ENCODE results near the gene PROK1. TPM values are rescaled to one million over a fixed set of nuclear protein-coding genes. Genes with fewer than 3 reads are reported as not detected.

Gene PROK1
- total and polyA plus RNA-seq, 8 donors: 1.5 TPM; not detected in 7

GRCh38 chr1:110484801-110485200 lies 33.9 kb downstream of the PROK1 start:
- WGBS, 5 donors: 85 to 94% (median 92%) methylated on average over 8 to 12 of the region's 12 CpGs
- intact Hi-C loops (cut with DNase I; ENCODE audit: low total_unique reads): no loop called here
- no peak for TF ChIP-seq POLR2AphosphoS5 (IDR thresholded peaks at IDR 0.05)
- no peak for TF ChIP-seq CTCF (IDR thresholded peaks at IDR 0.05)
- TF ChIP-seq EP300 (IDR thresholded peaks at IDR 0.05): no peak
- TF ChIP-seq POLR2A (IDR thresholded peaks at IDR 0.05): no peak
- Histone ChIP-seq H3K4me3 (no peak overlapping the region), H3K27ac (no peak overlapping the region), H3K9me3 (no peaks in the 10 kb centered on the region), H3K36me3 (no peaks in the 10 kb centered on the region), H3K4me1 (peaks cover 0 to 54% (median 13%) of the 10 kb centered on the region in 4 donors), H3K27me3 (peaks cover 0 to 11% (median 0%) of the 10 kb centered on the region in 3 donors)
- no peak for DNase-seq

DNA sequence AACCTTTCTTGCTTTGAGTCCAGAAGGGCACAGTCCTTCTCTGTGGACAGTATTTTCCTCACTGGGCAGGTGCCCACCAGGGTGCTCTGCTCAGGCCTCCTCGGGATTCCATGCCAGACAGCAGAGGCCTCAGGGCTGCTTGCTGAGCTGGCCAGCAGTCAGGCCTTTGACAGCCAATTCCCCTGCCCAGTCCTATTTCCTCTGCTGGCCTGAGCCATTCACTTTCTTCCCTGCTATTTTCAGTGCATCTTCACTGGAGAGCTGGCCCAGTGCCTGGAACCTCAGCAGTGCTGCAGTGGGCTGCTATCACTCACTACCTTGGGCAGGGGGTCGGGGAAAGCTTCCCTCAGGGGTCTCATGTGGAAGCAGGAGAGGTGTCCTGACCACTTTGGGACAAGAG lies 34.8 kb downstream of the PROK1 start:
- H3K36me3 ChIP-seq: no peaks in the 10 kb centered on the region
- 43 to 75% (median 49%) methylated on average over 2 of the region's 2 CpGs for WGBS, 5 donors
- no peak overlapping the region for H3K4me3 ChIP-seq
- H3K4me1 ChIP-seq: peaks cover 0 to 45% (median 12%) of the 10 kb centered on the region in 4 donors
- intact Hi-C loops (cut with DNase I; ENCODE audit: low total_unique reads): no loop called here
- no peak for DNase-seq
- H3K9me3 ChIP-seq: no peaks in the 10 kb centered on the region
- TF ChIP-seq CTCF (IDR thresholded peaks at IDR 0.05): no peak
- TF ChIP-seq POLR2A (IDR thresholded peaks at IDR 0.05): no peak
- no peak for TF ChIP-seq POLR2AphosphoS5 (IDR thresholded peaks at IDR 0.05)
- TF ChIP-seq EP300 (IDR thresholded peaks at IDR 0.05): no peak
- no peak overlapping the region for H3K27ac ChIP-seq
- H3K27me3 ChIP-seq: peaks cover 0 to 11% (median 0%) of the 10 kb centered on the region in 3 donors

GRCh38 chr1:110487726-110488125 lies 36.8 kb downstream of the PROK1 start:
- Histone ChIP-seq H3K27ac (no peak overlapping the region), H3K9me3 (no peaks in the 10 kb centered on the region), H3K36me3 (no peaks in the 10 kb centered on the region), H3K4me3 (no peak overlapping the region), H3K27me3 (peaks cover 0 to 11% (median 0%) of the 10 kb centered on the region in 3 donors), H3K4me1 (peaks cover 0 to 32% (median under 1%) of the 10 kb centered on the region in 4 donors)
- peak; percentile 60 to 63 for DNase-seq
- peak in 1 of 3 donors; percentile 42 for TF ChIP-seq POLR2AphosphoS5 (IDR thresholded peaks at IDR 0.05)
- TF ChIP-seq POLR2A (IDR thresholded peaks at IDR 0.05): no peak
- intact Hi-C loops (cut with DNase I; ENCODE audit: low total_unique reads): no loop called here
- WGBS, 5 donors: 21 to 33% (median 24%) methylated on average over 8 of the region's 8 CpGs

GRCh38 chr1:110488161-110488560 lies 37.2 kb downstream of the PROK1 start:
- no peaks in the 10 kb centered on the region for H3K9me3 ChIP-seq
- peaks cover 0 to 32% (median 0%) of the 10 kb centered on the region in 4 donors for H3K4me1 ChIP-seq
- H3K36me3 ChIP-seq: no peaks in the 10 kb centered on the region
- H3K4me3 ChIP-seq: no peak overlapping the region
- no peak overlapping the region for H3K27ac ChIP-seq
- no peak for DNase-seq
- TF ChIP-seq EP300 (IDR thresholded peaks at IDR 0.05) (no peak), CTCF (IDR thresholded peaks at IDR 0.05) (no peak)
- peaks cover 0 to 9% (median 0%) of the 10 kb centered on the region in 3 donors for H3K27me3 ChIP-seq
- WGBS, 5 donors: 75 to 83% (median 81%) methylated on average over 8 to 12 of the region's 12 CpGs
- intact Hi-C loops (cut with DNase I; ENCODE audit: low total_unique reads): no loop called here

DNA sequence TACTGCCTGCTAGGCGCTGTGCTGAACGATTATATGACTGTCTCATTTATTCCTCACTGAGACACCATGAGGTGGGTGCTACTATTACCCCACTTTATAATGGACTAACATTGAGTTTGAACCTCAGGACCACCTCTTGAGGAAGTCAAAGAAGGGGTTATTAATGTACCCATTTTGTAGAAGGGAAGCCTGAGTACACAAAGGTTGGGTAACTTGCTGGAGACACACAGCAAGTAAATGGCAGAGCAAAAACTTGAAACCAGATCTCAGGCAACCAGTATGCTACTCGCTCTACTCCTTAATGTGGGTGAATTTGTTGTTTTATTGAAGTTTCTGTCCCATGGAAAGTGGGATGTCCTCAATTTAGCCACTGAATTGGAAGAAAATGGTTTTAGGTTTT lies 37.9 kb downstream of the PROK1 start:
- Histone ChIP-seq H3K4me3 (no peak overlapping the region), H3K27me3 (peaks cover 0 to 2% (median 0%) of the 10 kb centered on the region in 3 donors), H3K27ac (no peak overlapping the region), H3K4me1 (peaks cover 0 to 33% (median 0%) of the 10 kb centered on the region in 4 donors), H3K36me3 (no peaks in the 10 kb centered on the region), H3K9me3 (no peaks in the 10 kb centered on the region)
- 59 to 67% (median 65%) methylated on average over 3 of the region's 3 CpGs for WGBS, 5 donors
- intact Hi-C loops (cut with DNase I; ENCODE audit: low total_unique reads): no loop called here
- no peak for DNase-seq
- TF ChIP-seq EP300 (IDR thresholded peaks at IDR 0.05): no peak
- TF ChIP-seq CTCF (IDR thresholded peaks at IDR 0.05): no peak
- no peak for TF ChIP-seq POLR2AphosphoS5 (IDR thresholded peaks at IDR 0.05)
- no peak for TF ChIP-seq POLR2A (IDR thresholded peaks at IDR 0.05)
